Gastroesophageal sphincter (tissue), 3 donors: Measurements from ENCODE around the gene RNF141.

Source experiments
- CTCF ChIP-seq, 4 experiments: fragments of 200-600 bp in 2 of 4; fragments of 450-650 bp in 2 of 4; sonication (generic) in 1 of 4; IDR thresholded peaks; one replicate each; pipeline ENCODE4 v1.5.1; 2017 to 2019; ENCODE audit warnings: antibody characterized with exemption in 4 of 4, mild to moderate bottlenecking in 2 of 4, moderate library complexity in 2 of 4
- POLR2A ChIP-seq, 2 donors: fragments of 450-650 bp; IDR thresholded peaks; one replicate each; pipeline ENCODE4 v1.6.1; 2017; ENCODE audit warnings: antibody characterized with exemption in 2 of 2, mild to moderate bottlenecking in 2 of 2, moderate library complexity in 1 of 2

GRCh38 chr11:10544491-10545465 is 3.8 kb upstream of the RNF141 start:
- TF ChIP-seq CTCF (IDR thresholded peaks at IDR 0.05) (no peak), POLR2A (IDR thresholded peaks at IDR 0.05) (no peak)
